Measurements from ENCODE around the gene POLR1F. TPM values are rescaled to one million over a fixed set of nuclear protein-coding genes. Genes with fewer than 3 reads are reported as not detected.

Gene POLR1F
- total RNA-seq, 1 donor from 2014 or later, result 14.7 TPM

DNA sequence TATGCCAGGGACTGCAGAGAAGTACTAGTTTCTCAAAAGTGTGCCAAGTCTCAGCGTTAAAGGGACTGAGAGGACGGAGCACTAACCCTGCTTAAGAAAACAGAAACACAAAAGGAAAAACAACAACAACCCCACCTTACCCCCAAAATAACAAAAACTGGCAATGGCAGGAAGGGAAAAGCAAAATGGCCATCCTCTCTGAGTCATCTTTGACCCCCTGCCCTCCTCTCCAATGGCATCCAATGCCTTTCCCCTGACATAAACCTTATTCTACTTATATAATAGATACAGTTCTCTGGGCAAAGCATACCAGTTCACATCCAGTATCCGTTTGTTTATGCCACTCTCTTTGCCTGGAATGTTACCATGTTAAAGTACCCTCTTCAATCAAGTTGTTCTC lies 1.6 kb downstream of the POLR1F start:
- Mint-ChIP-seq H3K27ac (peak overlapping the region; percentile 97), H3K27me3 (peaks cover 5% of the 10 kb centered on the region), H3K4me1 (ENCODE audit: unreplicated experiment) (peaks cover 30% of the 10 kb centered on the region), H3K4me3 (peak overlapping the region; percentile 96), H3K9me3 (no peaks in the 10 kb centered on the region), H3K36me3 (peaks cover 13% of the 10 kb centered on the region)
- TF ChIP-seq, protein P1, sequence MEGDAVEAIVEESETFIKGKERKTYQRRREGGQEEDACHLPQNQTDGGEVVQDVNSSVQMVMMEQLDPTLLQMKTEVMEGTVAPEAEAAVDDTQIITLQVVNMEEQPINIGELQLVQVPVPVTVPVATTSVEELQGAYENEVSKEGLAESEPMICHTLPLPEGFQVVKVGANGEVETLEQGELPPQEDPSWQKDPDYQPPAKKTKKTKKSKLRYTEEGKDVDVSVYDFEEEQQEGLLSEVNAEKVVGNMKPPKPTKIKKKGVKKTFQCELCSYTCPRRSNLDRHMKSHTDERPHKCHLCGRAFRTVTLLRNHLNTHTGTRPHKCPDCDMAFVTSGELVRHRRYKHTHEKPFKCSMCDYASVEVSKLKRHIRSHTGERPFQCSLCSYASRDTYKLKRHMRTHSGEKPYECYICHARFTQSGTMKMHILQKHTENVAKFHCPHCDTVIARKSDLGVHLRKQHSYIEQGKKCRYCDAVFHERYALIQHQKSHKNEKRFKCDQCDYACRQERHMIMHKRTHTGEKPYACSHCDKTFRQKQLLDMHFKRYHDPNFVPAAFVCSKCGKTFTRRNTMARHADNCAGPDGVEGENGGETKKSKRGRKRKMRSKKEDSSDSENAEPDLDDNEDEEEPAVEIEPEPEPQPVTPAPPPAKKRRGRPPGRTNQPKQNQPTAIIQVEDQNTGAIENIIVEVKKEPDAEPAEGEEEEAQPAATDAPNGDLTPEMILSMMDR (conservative IDR thresholded peaks at IDR 0.05), result no peak
- DNase-seq (ENCODE audit: extremely low spot score, unreplicated experiment), result no peak

DNA sequence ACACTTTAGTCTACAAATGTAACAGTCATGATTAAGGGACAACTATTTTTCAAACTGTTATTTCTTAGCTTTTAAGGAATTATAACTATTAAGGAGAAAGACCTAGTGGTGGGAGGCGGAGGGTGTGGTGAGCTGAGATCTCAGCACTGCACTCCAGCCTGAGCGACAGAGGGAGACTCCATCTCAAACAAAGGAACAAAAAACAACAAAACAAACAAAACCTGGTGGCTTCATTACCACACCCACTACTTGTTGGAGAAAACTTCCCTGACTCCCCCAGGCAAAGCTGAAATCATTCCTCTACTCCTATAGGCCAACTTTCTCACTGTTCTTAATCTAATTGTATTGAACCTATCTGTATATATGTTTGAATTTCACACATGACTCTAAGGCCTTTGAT lies 3.2 kb downstream of the POLR1F start:
- Mint-ChIP-seq H3K27ac (no peak overlapping the region), H3K27me3 (no peaks in the 10 kb centered on the region), H3K4me1 (ENCODE audit: unreplicated experiment) (peaks cover 30% of the 10 kb centered on the region), H3K36me3 (peaks cover 18% of the 10 kb centered on the region), H3K4me3 (peak overlapping the region; percentile 51), H3K9me3 (no peaks in the 10 kb centered on the region)
- no peak for DNase-seq (ENCODE audit: extremely low spot score, unreplicated experiment)
- TF ChIP-seq, protein P1 (conservative IDR thresholded peaks at IDR 0.05), result no peak

DNA sequence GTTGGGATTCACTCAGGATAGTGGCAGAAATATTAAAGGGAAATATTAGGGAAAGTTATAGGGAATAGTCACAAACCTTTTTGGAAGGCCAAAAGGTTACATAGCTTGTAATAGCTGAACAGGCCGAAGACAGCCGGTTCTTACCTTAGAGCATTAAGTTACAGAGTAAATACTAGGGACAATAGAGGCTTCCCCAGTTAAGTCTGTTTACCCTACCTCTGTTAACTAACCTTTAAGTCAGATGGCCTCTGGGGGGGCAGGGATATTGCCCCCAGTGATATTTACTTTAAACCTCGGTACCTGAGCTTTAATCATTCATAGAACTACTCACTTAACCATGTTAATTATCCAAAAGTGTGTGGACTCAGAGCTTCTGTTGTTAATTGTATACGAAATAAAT lies 7.4 kb downstream of the POLR1F start:
- Mint-ChIP-seq H3K4me1 (ENCODE audit: unreplicated experiment) (peaks cover 8% of the 10 kb centered on the region), H3K36me3 (peaks cover 21% of the 10 kb centered on the region), H3K27ac (no peak overlapping the region), H3K9me3 (no peaks in the 10 kb centered on the region), H3K4me3 (no peak overlapping the region), H3K27me3 (no peaks in the 10 kb centered on the region)
- DNase-seq (ENCODE audit: extremely low spot score, unreplicated experiment), result no peak
- TF ChIP-seq, protein P1 (conservative IDR thresholded peaks at IDR 0.05), result no peak

DNA sequence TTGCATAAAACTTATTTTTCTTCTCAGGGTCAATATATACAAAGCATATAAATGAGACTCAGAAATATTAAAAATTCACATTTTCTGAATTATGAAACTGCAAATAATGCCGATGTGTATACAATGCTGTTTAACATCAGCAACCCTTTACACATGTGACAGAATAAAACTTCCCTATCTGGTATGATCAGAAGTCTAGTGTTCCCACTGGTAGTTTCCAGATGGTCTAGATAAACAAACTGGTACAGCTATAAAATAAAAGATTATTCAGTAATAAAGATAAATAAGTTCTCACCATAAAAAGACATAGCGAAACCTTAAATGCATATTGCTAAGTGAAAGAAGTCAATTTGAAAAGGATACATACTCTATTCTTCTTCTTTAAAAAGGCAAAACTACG lies 7.9 kb downstream of the POLR1F start:
- Mint-ChIP-seq H3K4me1 (ENCODE audit: unreplicated experiment) (peaks cover 4% of the 10 kb centered on the region), H3K36me3 (peaks cover 21% of the 10 kb centered on the region), H3K4me3 (no peak overlapping the region), H3K27me3 (no peaks in the 10 kb centered on the region), H3K27ac (no peak overlapping the region), H3K9me3 (no peaks in the 10 kb centered on the region)
- DNase-seq (ENCODE audit: extremely low spot score, unreplicated experiment), result no peak
- TF ChIP-seq, protein P1 (conservative IDR thresholded peaks at IDR 0.05), result no peak

DNA sequence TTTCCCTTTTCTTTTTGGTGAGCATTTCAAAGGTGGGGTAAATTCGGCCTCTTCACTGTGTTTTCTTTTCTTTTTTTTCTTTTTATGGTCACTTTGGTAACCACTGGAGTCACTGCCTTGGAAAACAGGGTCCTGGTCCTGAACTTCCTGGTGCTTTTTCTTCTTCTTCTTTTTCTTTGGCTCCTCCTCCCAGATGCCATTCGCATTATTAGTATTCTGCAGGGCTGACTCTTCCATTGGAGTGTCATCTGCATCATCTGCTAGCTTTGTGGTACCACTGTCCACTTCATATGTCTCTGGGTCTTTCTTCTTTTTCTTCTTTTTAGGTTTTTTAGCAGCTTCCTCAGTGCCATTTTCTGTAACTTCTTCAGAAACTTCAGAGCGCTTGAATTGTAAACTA lies 10.5 kb downstream of the POLR1F start:
- DNase-seq (ENCODE audit: extremely low spot score, unreplicated experiment), result no peak
- no peaks in the 10 kb centered on the region for H3K27me3 Mint-ChIP-seq
- no peak overlapping the region for H3K4me3 Mint-ChIP-seq
- H3K9me3 Mint-ChIP-seq, result no peaks in the 10 kb centered on the region
- H3K36me3 Mint-ChIP-seq, result peaks cover 16% of the 10 kb centered on the region
- TF ChIP-seq, protein P1 (conservative IDR thresholded peaks at IDR 0.05), result no peak
- H3K4me1 Mint-ChIP-seq (ENCODE audit: unreplicated experiment), result no peaks in the 10 kb centered on the region
- H3K27ac Mint-ChIP-seq, result no peak overlapping the region

DNA sequence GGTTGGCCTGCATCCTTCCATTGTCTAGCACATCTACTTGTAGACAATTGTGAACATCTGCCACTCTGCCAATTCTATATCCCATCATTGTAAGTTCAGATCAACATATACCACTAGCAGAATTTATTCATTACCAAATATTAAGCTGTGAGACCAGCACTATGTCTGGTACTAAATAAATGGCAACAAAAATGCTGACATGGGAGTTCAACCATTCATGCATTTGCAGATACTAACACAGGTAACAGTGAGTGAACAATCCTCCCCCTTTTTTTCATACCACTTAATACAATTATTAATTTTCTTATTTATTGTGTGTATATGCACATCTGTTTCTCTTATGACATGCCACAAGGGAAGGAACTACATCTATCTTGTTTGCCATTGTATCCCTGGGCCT lies 11.9 kb downstream of the POLR1F start:
- Mint-ChIP-seq H3K9me3 (no peaks in the 10 kb centered on the region), H3K27ac (no peak overlapping the region), H3K27me3 (no peaks in the 10 kb centered on the region), H3K36me3 (peaks cover 6% of the 10 kb centered on the region), H3K4me3 (no peak overlapping the region), H3K4me1 (ENCODE audit: unreplicated experiment) (no peaks in the 10 kb centered on the region)
- DNase-seq (ENCODE audit: extremely low spot score, unreplicated experiment), result no peak
- TF ChIP-seq, protein P1 (conservative IDR thresholded peaks at IDR 0.05), result no peak

All from type B pancreatic cell (in vitro differentiated cells).